A673 (cell line): ENCODE measurements around the gene CDCA4.

Source experiments
- CTCF ChIP-seq: fragments of 300-800, 200-600 bp; sonication (generic); conservative IDR thresholded peaks from 2 replicates; pipeline ENCODE4 v1.5.1; 2017; ENCODE audit warnings: low read depth, mild to moderate bottlenecking, antibody characterized with exemption, low read length, moderate library complexity, mixed read lengths
- EZH2 ChIP-seq: fragments of 200-600 bp; sonication (generic); IDR thresholded peaks from 2 replicates; pipeline ENCODE4 v1.6.1; 2017; ENCODE audit warnings: borderline replicate concordance, low read depth, mild to moderate bottlenecking, mixed read lengths, antibody characterized with exemption, low read length; ENCODE audit not compliant: poor library complexity, severe bottlenecking

- TF ChIP-seq EZH2 = no peak
- TF ChIP-seq CTCF = no peak
Observed at GRCh38 chr14:104968153-104968527, 52.7 kb downstream of the CDCA4 start.
